GOT3 (cell line): ENCODE measurements around the gene KLF13.

Source experiments
- DNase-seq: peaks from one replicate; lab custom pipeline; 2025; ENCODE audit warnings: mixed read lengths; lab: John Stamatoyannopoulos, UW

Gene KLF13

DNA sequence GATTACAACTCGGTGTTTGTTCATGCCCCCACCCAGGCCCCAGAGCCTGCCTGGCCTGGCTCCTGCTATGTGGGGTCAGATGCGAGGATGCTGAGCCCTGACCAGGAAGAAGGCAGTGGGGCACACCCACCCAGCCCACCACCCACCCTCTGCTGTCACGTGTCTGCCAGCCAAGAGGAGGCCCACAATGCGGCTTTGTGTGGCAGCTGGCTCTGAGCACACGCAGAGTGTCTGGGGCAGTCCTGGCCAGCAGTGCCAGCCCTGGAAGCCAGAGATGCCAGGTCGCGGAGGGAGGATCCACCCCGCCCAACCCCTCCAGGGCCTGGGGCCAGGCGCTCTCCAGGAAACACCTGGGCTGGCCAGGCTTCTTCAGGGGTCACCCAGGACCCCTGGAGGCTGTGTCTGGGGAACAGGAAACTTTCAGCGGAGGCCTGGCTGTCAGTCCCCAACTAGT is 26.4 kb upstream of the KLF13 start:
- DNase-seq: no peak

GRCh38 chr15:31300981-31301672 is 25.5 kb upstream of the KLF13 start:
- no peak for DNase-seq

- no peak for DNase-seq
Observed at GRCh38 chr15:31301673-31301990, 25.0 kb upstream of the KLF13 start.

GRCh38 chr15:31302029-31302657 is 24.5 kb upstream of the KLF13 start:
- DNase-seq: no peak

GRCh38 chr15:31302778-31303725 is 23.6 kb upstream of the KLF13 start:
- DNase-seq: no peak

- DNase-seq: no peak
Observed at GRCh38 chr15:31303726-31304648, 22.6 kb upstream of the KLF13 start.

DNA sequence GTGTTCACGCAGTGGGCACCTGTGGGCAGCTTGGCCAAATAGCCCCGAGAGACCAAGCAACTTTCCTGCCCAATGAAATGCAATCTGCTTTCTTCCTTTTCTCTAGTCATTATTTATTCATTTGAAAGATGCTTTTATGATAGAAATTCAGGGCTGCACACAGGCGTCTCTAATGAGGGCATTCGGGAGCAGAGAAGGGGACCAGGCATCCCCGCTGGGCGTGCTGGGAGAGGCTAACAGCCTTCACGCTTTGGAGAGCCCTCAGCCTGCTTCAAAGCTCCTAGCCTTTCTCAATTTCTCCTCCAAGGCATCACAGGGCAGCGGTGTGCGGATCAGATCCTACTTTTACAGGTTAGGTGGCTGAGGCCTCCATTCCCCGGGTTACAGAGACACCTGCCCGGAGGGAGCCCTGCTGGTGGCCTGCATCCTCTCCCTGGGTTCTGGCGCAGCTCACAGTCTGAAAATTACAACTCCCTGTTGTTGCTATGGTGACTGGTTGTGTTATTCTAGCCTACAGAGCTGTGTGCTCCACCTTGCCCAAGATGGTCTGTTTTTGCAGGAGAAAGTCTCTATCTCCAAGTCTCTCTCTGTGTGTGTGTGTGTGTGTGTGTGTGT is 21.8 kb upstream of the KLF13 start:
- no peak for DNase-seq

DNA sequence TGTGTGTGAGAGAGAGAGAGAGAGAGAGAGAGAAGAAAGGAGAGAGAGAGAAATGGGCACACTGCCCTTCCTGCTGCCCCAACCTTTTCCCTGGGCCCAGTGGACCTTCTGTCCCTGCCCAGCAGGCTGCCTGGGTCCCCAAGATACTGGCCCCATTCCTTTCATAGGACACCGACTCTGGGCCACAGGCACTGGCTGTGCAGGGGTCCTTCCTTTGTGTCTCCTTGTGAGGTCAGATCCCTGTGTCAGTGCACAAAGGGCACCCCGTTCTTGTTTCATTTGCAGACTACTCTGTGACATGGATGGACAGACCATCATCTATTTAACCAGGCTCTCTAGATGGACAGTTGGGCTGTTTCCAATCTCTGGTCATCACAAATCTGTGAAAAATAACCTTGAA is 21.3 kb upstream of the KLF13 start:
- DNase-seq: no peak

GRCh38 chr15:31305796-31306425 is 20.7 kb upstream of the KLF13 start:
- no peak for DNase-seq

- no peak for DNase-seq
Observed at GRCh38 chr15:31306426-31307269, 20.0 kb upstream of the KLF13 start.

- no peak for DNase-seq
Observed at GRCh38 chr15:31307270-31308184, 19.1 kb upstream of the KLF13 start.

GRCh38 chr15:31308185-31308639 is 18.4 kb upstream of the KLF13 start:
- no peak for DNase-seq

GRCh38 chr15:31309893-31310606 is 16.6 kb upstream of the KLF13 start:
- DNase-seq: no peak

GRCh38 chr15:31311735-31312619 is 14.7 kb upstream of the KLF13 start:
- DNase-seq: no peak

GRCh38 chr15:31313223-31313622 is 13.4 kb upstream of the KLF13 start:
- DNase-seq: no peak

GRCh38 chr15:31314380-31314779 is 12.3 kb upstream of the KLF13 start:
- DNase-seq: no peak
